IPS-18a (cell line): ENCODE data around the gene SRM.
"Not testable (repeated sequence)": the region's sequence is repeated elsewhere in the genome, so short reads cannot be mapped to it uniquely, and the experiment has no call there.

Experiments used
- H3K27ac ChIP-seq: one replicate; pipeline ENCODE4 v1.5.1; 2013; ENCODE audit warnings: low read length
- H3K27me3 ChIP-seq: one replicate; pipeline ENCODE4 v1.6.1; 2013; ENCODE audit warnings: mild to moderate bottlenecking, low read length; ENCODE audit not compliant: control insufficient read depth, insufficient read depth
- H3K36me3 ChIP-seq: one replicate; pipeline ENCODE4 v1.6.1; 2013; ENCODE audit warnings: low read depth, low read length; ENCODE audit not compliant: control insufficient read depth
- H3K4me1 ChIP-seq: one replicate; pipeline ENCODE4 v1.6.1; 2013; ENCODE audit warnings: low read depth, low read length; ENCODE audit not compliant: control insufficient read depth
- H3K4me3 ChIP-seq: one replicate; pipeline ENCODE4 v1.5.1; 2013; ENCODE audit warnings: low read length
- H3K9ac ChIP-seq: one replicate; pipeline ENCODE4 v1.6.1; 2013; ENCODE audit warnings: mild to moderate bottlenecking, low read length, moderate library complexity
- H3K9me3 ChIP-seq: one replicate; pipeline ENCODE4 v1.6.1; 2013; ENCODE audit warnings: low read depth, low read length; ENCODE audit not compliant: control insufficient read depth

Gene SRM

GRCh38 chr1:11052839-11053757 is 6.7 kb downstream of the SRM start:
- Histone ChIP-seq H3K4me3 (no peak overlapping the region), H3K36me3 (peaks cover 19% of the 10 kb centered on the region), H3K4me1 (peaks cover 4% of the 10 kb centered on the region), H3K9me3 (no peaks in the 10 kb centered on the region), H3K27me3 (no peaks in the 10 kb centered on the region), H3K9ac (no peak overlapping the region), H3K27ac (no peak overlapping the region)

- H3K9me3 ChIP-seq: no peaks in the 10 kb centered on the region
These were observed 7.9 kb downstream of the SRM start for GRCh38 chr1:11051781-11052511.

GRCh38 chr1:11051121-11051520 is 8.7 kb downstream of the SRM start:
- not testable (repeated sequence) for H3K36me3 ChIP-seq, H3K9ac ChIP-seq, H3K27ac ChIP-seq, H3K4me1 ChIP-seq, H3K4me3 ChIP-seq, H3K9me3 ChIP-seq, H3K27me3 ChIP-seq

More at GRCh38 chr1:11051781-11052511, 7.9 kb downstream of the SRM start:
- peaks cover 4% of the 10 kb centered on the region for H3K4me1 ChIP-seq
- H3K4me3 ChIP-seq: no peak overlapping the region
- H3K9ac ChIP-seq: no peak overlapping the region
- no peak overlapping the region for H3K27ac ChIP-seq
- H3K36me3 ChIP-seq: peaks cover 16% of the 10 kb centered on the region
- no peaks in the 10 kb centered on the region for H3K27me3 ChIP-seq

GRCh38 chr1:11046625-11047365 is 13.0 kb downstream of the SRM start, which contains the start of gene MASP2:
MASP2 (minus strand) TSS chr1:11047239; CDS start chr1:11047207, 32 bp downstream.
- no peaks in the 10 kb centered on the region for H3K27me3 ChIP-seq
- H3K9ac ChIP-seq: no peak within 1 kb of the TSS
- no peaks in the 10 kb centered on the region for H3K4me1 ChIP-seq
- no peak within 1 kb of the TSS for H3K4me3 ChIP-seq
- H3K9me3 ChIP-seq: no peaks in the 10 kb centered on the region
- H3K36me3 ChIP-seq: no peaks in the 10 kb centered on the region
- H3K27ac ChIP-seq: no peak within 1 kb of the TSS

- Histone ChIP-seq H3K4me3 (no peak overlapping the region), H3K9me3 (no peaks in the 10 kb centered on the region), H3K4me1 (no peaks in the 10 kb centered on the region), H3K36me3 (no peaks in the 10 kb centered on the region), H3K9ac (no peak overlapping the region), H3K27me3 (no peaks in the 10 kb centered on the region), H3K27ac (no peak overlapping the region)
These were observed 13.6 kb downstream of the SRM start for GRCh38 chr1:11046270-11046566.

GRCh38 chr1:11045428-11046269 is 14.2 kb downstream of the SRM start:
- no peaks in the 10 kb centered on the region for H3K36me3 ChIP-seq
- H3K9ac ChIP-seq: no peak overlapping the region
- no peaks in the 10 kb centered on the region for H3K27me3 ChIP-seq
- no peak overlapping the region for H3K27ac ChIP-seq
- no peaks in the 10 kb centered on the region for H3K9me3 ChIP-seq
- H3K4me3 ChIP-seq: peak overlapping the region; percentile 44
- H3K4me1 ChIP-seq: no peaks in the 10 kb centered on the region

GRCh38 chr1:11044849-11045427 is 14.9 kb downstream of the SRM start:
- no peaks in the 10 kb centered on the region for H3K27me3 ChIP-seq
- H3K36me3 ChIP-seq: no peaks in the 10 kb centered on the region
- no peak overlapping the region for H3K4me3 ChIP-seq
- no peaks in the 10 kb centered on the region for H3K9me3 ChIP-seq
- H3K9ac ChIP-seq: no peak overlapping the region
- no peaks in the 10 kb centered on the region for H3K4me1 ChIP-seq
- no peak overlapping the region for H3K27ac ChIP-seq

GRCh38 chr1:11044086-11044848 is 15.6 kb downstream of the SRM start:
- Histone ChIP-seq H3K4me3 (no peak overlapping the region), H3K36me3 (no peaks in the 10 kb centered on the region), H3K9me3 (no peaks in the 10 kb centered on the region), H3K9ac (no peak overlapping the region), H3K4me1 (no peaks in the 10 kb centered on the region), H3K27me3 (no peaks in the 10 kb centered on the region), H3K27ac (no peak overlapping the region)

- no peak overlapping the region for H3K4me3 ChIP-seq
- no peak overlapping the region for H3K27ac ChIP-seq
- H3K4me1 ChIP-seq: no peaks in the 10 kb centered on the region
- H3K9me3 ChIP-seq: no peaks in the 10 kb centered on the region
- H3K9ac ChIP-seq: no peak overlapping the region
- H3K36me3 ChIP-seq: no peaks in the 10 kb centered on the region
- peaks cover 1% of the 10 kb centered on the region for H3K27me3 ChIP-seq
These were observed 16.6 kb downstream of the SRM start for GRCh38 chr1:11042995-11043874.
